GM18868 (cell line): ENCODE data around the gene TMEM51.
"Not testable (repeated sequence)": the region's sequence is repeated elsewhere in the genome, so short reads cannot be mapped to it uniquely, and the experiment has no call there.

Source experiments
- ATAC-seq: cut with Tn5 transposase; IDR thresholded peaks from one replicate; pipeline ENCODE4 v1.9.1; 2021; ENCODE audit warnings: mild to moderate bottlenecking, moderate library complexity; ENCODE audit not compliant: unreplicated experiment

Gene TMEM51

DNA sequence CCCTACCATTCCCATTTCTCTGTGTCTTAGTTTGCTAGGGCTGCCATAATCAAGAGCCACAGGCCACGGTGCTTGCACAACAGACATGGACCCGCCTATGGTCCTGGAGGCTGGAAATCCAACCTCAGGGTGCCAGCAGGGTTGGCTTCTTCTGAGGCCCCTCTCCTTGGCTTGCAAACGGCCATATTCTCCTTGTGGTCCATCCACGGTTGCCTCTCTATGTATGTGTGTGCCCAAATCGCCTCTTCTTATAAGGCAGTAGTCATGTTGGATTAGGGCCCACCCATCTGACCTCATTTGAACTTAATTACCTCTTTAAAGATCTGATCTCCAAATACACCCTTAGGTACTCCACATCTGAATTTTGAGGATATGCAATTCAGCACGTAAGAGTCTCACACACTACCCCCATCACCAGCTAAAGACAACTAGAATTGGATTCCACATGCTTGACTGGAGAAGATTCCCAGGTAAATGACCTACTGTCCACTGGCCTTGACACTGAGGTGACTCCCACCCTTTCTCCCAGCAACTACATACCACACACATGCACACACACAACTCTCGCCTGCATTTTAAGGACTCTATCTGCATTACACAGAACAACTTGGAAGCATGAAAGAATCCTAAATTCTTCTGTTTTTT is 28.3 kb upstream of the TMEM51 start:
- no peak for ATAC-seq

DNA sequence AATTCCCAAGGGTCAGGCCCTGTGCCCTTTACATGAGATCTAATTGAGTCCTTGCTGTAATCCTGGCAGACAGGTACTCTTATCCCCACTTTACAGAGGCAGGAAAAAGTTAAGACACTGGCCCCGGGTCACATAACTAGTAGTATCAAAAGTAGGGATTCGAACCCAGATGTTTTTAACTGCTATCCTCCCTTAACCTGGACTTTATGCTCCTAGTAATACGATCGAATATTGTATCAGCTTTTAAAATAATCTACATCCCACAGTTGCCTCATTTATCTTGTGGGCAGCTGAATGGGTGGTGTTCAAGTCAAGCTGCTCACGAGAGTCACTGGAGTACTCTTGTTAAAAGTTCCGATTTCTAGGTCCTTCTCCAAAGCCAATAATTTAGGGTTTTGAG is 25.5 kb upstream of the TMEM51 start:
- ATAC-seq = no peak

DNA sequence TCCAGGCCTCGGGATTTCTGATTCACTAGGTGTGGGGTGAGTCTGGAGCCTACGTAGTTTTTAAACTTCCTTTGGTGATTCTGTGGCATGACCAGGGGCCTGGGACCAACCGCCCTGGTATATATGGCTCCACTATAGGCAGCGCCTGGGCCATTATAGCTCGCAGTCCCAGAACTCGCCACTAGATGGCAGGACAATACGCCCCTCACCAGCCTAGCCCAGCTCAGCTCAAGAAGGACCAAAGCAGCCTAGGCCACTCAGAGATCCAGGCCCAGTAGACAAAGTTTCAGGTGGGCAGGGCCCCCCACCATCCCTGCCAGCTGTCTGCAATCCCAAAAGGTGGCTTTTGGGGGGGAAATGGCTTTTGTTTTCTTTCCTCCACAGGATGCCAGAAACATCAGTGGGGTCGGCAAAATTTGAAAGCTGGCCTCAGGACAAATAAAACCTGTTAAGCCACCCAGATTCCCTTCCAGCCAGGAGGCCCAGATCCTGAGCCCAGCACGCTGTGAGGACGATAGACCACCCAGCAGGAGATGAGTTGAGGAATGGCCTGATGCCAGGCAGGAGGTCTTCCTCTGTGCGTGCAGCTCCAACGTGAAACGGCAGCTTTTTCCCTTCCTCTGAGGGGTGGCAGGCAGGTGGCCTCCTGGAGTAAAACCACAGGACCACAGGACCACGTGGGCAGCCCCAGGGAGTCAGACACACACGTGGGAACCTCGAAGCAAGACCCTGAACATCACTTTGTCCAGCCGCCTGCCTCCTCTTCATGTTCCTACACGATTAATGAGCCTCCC is 24.8 kb upstream of the TMEM51 start:
- ATAC-seq = no peak

DNA sequence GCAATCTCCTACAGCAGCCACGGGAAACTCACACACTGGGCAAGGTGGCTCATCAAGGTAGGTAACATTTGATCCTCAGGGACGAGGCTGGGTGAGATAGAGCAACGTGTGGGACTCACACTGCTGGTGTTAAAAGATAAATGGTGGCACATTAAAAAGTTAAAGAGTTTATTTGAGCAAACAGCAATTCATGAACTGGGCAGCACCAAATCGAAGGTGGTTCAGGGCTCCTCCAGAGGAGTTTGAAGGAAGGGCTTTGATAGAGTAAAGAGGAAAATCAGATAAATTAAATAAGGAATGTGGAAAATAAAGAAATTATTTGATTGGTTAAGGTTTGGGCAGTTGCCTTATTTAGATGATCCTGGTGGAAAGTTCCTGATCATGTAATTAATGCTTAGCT is 23.6 kb upstream of the TMEM51 start:
- no peak for ATAC-seq

DNA sequence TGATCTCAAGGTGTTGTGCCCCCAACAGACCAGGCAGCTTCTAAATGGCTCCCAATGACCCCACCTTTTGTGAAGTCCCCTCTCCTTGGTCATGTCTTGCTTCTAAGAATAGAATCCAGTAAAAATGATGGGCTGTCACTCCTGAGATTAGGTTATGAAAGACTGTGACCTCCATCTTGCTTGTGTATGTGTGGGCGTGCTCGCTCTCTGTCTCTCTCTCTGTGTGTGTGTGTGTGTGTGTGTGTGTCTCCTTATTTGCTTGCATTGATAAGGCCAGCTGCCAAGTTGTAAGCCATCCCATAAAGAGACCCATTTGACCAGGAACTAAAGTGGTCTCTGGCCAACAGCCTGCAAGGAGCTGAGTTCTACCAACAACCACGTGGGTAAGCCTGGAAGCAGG is 22.9 kb upstream of the TMEM51 start:
- ATAC-seq = no peak

DNA sequence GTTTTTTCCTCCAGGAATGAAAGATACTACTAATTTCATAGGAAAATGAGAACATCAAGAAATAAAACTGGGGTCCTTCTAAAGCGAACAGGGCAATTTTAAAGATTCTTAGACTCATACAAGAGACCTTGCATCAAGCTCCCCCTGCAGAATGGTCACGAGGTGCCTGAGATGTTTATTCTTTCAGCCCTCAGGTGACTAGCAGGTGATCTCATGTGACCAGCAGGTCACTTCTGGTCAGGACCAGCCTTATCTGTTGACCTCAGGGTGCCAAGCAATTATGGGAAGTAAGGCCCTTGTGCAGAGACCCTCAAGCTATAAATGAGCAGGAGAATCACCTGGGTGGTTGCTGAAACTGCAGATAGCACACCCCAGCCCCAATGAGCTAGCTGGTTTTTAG is 20.6 kb upstream of the TMEM51 start:
- no peak for ATAC-seq

DNA sequence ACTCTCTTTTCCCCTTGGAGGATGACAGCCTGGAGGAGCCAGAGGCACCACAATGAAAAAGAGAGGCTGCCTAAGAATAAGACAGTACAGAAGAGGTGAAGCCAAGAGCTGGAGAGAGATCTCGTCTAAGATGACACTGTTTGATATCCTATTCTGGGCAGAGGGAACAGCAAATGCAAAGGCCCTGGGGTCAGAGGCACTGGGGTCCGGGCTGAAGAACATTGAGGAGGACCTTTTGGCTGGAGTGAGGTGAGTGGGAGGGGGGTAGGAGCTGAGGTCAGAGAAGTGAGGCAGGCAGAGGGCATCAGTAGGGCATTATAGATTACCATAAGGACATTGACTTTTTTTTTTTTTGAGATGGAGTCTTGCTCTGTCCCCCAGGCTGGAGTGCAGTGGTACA is 19.3 kb upstream of the TMEM51 start:
- no peak for ATAC-seq

DNA sequence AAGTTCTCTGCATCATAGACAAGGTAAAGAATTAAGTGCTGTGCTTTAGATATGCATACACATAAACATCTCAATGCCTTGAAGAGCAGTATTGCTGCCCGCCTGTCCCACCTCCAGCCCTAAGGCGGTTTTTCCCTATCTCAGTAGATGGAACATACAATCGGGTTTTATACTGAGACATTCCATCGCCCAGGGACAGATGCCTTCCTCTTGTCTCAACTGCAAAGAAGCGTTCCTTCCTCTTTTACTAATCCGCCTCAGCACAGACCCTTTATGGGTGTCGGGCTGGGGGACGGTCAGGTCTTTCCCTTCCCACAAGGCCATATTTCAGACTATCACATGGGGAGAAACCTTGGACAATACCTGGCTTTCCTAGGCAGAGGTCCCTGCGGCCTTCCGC is 17.9 kb upstream of the TMEM51 start:
- ATAC-seq = not testable (repeated sequence)

DNA sequence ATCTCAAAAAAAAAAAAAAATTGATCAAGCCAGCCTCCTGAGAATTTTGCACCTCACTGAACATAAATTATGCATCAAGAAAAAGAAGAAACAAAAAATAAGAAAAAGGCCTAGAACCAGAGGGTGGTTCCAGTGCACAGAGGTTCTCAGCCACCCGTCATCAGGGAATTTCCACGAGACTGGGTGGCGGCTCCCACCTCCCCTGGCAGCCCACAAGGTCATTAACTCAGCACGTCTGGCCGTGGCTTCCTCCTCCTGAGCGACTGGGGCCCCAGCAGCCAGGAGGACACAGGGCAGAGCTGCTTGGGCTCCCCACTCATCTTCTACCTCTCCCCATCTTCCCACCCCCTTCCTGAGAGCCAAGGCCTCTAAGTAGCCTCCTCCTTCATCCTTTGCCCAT is 15.7 kb upstream of the TMEM51 start:
- no peak for ATAC-seq

DNA sequence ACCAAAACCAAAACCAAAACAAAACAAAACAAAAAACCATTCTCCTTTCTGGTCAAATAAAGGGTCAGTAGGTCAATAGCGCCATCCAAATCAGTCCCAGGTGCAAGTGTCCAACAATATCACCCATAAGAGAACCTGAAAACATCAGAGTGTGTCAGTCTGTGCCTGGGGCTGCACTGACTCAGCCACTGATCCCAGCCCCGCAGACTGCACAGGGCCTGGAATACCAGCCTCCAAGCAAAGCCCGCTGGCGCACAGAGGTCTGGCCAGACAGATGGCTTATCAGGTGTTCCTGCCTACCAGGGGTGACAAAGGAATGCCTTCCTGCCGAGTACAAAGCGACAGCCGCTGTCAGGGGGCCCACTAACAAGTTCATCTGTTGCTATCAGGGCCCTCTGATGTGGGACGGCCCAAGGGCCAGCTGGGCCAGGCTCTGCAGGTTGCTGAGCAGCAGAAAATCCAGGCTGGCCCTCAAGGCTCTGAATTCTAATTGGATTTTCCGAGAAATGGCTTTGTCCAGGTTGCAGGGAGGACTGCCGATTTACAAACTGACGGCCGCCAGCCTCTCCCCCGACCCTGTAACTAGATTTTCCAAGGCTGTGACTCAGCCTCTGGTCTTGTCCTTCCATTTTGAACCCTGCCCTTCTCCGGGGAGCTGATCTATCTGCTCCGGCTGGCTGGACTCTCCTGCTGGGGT is 13.7 kb upstream of the TMEM51 start:
- ATAC-seq = no peak

DNA sequence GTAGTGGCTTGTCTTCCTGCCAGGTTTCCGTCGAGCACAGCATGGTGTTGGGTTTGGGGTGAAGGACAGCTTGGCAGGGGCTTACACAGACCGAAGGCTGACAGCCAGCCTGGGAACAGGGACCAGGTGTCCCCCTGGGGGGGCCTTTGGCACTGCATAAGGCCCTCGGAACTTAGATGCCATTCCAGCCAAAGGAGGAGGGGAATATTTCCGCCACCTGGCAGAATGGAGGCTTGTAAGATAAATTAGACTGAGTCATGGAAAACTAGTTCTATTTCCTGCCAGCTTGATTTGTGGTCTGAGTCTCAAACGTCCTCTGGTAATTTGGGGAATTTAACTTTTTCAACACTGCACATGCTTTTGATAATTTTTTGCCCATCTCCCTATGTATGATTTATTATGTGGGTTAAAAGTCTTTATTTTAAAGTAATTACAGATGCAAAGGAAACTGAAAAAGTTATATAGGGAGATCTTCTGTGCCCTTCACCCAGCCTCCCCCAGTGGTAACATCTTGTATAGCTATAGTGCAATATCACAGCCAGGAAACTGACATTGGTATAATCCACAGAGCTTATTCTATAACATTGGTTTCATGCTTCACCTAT is 11.5 kb upstream of the TMEM51 start:
- ATAC-seq = no peak

DNA sequence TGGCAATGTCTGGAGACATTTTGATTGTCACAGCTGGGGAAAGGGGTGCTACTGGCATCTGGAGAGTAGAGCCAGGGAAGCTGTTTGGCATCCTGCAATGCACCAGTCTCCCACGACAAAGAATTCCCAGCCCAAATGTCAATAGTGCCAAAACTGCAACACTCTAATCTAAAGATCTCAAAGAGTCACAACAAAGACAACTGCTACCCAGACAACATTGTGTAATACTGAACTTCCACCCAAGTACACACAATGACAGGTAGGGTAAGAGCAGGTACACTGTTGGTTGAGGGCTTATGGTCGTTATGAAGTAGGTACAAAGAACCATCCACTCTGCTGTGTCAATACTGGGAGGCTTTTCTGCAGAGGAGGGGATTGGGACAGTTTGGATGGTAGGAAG is 8.2 kb upstream of the TMEM51 start:
- ATAC-seq = no peak

DNA sequence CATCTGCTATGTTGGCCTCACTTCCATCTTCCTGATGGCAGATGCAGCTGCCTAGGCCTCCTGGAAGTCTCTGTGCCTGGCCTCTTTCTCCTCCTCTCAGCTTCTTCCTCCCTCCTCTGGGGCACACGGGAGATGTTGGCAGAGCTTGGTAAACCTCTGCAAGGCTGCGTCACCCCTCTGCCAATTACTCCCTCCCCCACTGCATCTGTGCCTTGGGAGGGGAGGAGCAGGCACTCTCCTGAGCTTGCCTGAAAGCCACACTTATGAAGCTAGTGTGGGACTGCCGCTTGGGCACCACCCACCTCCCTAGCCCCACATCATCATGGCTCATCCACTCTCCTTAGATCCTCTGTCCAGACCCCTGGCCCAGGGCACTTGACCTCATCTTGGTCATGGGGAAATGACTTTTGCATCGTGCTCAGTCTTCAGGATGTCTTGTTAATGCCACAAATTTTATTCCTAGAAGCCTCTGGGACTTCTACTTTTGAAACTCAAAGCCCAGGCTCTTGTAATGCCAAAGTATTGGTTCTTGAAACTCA is 7.3 kb upstream of the TMEM51 start:
- no peak for ATAC-seq

DNA sequence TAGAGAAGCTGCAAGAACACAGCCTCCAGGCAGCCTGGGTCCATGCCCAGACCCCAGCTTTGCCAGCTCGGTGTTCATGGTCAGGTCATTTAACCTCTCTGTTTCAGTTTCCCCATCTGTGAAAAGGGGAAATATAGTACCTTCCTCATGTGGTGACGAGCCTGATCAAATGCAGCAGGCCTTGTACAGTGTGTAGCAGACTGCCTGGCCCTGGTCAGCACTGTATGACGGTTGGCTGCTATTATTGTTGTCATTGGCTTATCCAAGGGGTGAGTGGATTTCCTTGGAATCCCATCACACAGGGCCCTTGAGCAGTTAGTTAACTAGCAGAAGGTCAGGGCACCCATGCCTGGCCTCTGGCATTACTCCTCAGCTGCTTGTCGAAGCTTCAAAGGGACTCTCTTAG is 6.6 kb upstream of the TMEM51 start:
- no peak for ATAC-seq

DNA sequence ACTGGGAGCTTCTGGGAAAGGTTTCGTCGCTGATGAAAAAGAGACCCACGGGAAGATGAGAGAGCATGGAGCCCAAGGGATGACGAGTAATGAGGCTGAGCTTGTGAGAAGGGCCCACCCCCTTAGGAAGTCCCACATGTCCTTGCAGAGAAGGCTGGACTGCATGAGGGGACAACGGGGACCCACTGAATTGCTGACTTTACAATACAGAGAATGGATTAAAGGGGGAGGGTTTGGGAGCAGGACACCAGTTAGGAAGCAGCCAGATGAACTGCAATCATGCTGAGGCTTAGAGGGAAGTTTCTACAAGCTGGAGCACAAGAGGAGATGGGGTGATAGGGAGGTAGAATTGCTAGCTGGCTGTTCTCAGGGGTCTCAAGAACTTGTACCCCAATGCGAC is 5.5 kb upstream of the TMEM51 start:
- no peak for ATAC-seq

DNA sequence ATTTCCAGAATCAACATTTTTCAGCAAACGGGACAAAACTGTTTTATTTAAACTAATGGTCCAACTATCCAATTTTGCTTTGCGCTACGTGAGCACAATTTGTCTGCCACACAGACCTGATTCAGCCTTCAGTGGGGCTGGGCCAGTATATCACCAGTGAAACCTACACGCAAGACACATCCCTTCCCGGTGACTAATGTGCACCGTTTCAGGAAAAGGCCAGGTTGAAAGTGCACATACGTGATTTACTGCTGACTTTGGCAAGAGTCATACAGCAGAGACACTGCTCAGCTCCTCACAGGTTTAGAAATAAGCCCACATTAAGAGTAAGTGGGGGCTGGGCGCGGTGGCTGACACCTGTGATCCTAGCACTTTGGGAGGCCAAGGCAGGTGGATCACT is 5.1 kb upstream of the TMEM51 start:
- no peak for ATAC-seq

DNA sequence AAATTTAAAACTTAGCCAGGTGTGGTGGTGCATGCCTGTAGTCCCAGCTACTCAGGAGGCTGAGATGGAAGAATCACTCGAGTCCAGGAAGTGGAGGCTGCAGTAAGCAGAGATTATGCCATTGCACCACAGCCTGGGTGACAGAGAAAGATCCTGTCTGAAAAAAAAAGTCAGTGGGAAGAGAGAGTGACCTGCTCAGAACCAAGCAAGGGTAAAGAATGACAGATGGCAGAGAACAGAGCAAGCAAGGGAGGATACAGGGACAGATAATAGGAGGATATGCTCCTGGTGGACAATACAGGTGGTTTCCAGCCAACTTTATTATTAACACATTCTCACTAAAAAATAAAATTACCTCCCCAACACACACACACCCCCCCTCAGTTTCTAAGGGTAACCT is 4.6 kb upstream of the TMEM51 start:
- ATAC-seq = no peak

DNA sequence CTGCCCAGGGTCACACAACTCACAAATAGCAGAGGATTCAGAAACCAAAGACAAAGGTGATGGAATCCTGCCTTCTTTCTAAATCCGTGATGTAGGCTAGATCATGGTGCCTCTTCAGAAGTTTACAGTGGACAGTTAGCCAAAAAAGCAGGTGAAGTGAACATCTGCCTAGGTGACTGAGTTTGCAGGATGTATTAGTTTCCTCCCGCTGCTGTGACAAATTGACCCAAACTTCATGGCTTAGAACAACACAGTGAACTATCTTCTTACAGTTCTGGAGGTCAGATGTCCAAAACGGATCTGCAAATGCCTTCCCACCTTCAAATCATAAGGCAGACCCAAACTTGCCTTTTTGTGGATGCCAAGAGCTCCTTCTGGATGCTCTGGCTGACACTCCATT is 3.2 kb upstream of the TMEM51 start:
- ATAC-seq = no peak

DNA sequence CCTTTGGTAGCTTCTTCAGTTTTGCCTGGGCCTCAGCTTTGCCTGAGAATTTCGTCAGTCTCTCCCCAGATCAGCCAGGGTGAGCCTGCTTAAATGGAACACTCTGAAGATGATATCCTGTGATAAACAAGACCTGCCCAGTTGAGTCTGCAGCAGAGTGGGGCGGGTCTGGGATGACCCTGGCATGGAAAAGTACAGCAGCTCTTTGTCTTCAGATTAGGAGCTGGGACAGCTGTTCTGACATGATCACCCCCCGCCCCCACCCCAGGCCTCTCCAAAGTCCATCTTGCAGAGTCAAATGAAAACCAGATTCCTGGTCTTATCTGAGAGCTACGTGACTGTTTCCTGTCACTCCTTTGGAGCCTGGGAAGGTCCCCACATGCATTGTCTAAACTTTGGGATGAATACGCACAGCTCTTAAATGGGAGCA is 2.2 kb upstream of the TMEM51 start:
- ATAC-seq = no peak

DNA sequence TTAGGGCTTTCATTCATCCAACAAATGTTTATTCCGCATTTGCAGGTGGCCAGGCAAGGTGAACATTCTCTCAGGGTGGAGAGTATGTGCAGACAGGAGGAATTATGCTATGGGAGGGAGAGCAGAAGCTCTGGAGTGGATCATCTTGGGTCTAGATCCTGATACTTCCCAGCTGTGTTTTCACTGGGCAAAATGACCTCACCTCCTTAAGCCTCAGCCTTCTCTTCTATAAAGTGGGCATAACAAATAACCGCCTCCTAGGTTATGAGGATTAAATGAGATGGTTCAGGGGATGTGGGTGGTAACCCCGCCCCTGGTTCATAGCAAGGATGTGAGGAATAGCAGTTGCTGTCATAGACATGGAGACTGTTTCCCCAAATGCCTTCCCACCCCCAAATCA is 1.7 kb upstream of the TMEM51 start:
- no peak for ATAC-seq
